Kidney (tissue), 14 donors: ENCODE data around the gene TSC22D3. TPM values are rescaled to one million over a fixed set of nuclear protein-coding genes. Genes with fewer than 3 reads are reported as not detected.

Source experiments
- DNase-seq, 5 donors: peaks; one replicate each; pipeline ENCODE4 v3.0.0-alpha.2; 2013 to 2020
- FAIRE-seq: peaks from 2 replicates; lab custom pipeline; 2012; peaks lifted over from hg19 to GRCh38; lab: Jason Lieb, UNC
- H3K27ac ChIP-seq, 2 donors: one replicate each; pipeline ENCODE4 v1.7.0; 2013; ENCODE audit warnings: low read depth in 2 of 2, low read length in 2 of 2, inconsistent platforms in 1 of 2
- H3K27me3 ChIP-seq: one replicate; pipeline ENCODE4 v1.7.1; 2013; ENCODE audit warnings: low read length, inconsistent platforms; ENCODE audit not compliant: control insufficient read depth, insufficient read depth
- H3K36me3 ChIP-seq, 3 donors: one replicate each; pipeline versions ENCODE4 v1.7.0 to v1.7.1; 2013; ENCODE audit warnings: low read length in 3 of 3, control low read depth in 1 of 3, inconsistent platforms in 1 of 3; ENCODE audit not compliant: insufficient read depth in 3 of 3, control insufficient read depth in 2 of 3
- H3K4me1 ChIP-seq, 3 donors: one replicate each; pipeline versions ENCODE4 v1.7.0 to v1.7.1; 2013; ENCODE audit warnings: low read length in 3 of 3, inconsistent platforms in 1 of 3, low read depth in 1 of 3; ENCODE audit not compliant: control insufficient read depth in 2 of 3, insufficient read depth in 2 of 3
- H3K4me3 ChIP-seq, 3 donors: one replicate each; pipeline versions ENCODE4 v1.7.0 to v1.8.1; 2013; ENCODE audit warnings: low read length in 3 of 3, control low read depth in 1 of 3, inconsistent platforms in 1 of 3
- H3K9ac ChIP-seq, 3 donors: one replicate each; pipeline versions ENCODE4 v1.7.0 to v1.7.1; 2013; ENCODE audit warnings: low read length in 3 of 3, control low read depth in 1 of 3, inconsistent platforms in 1 of 3
- H3K9me3 ChIP-seq, 3 donors: one replicate each; pipeline versions ENCODE4 v1.7.0 to v1.7.1; 2013; ENCODE audit warnings: low read length in 3 of 3, control low read depth in 1 of 3, inconsistent platforms in 1 of 3; ENCODE audit not compliant: control insufficient read depth in 2 of 3, insufficient read depth in 1 of 3
- CTCF ChIP-seq: IDR thresholded peaks from 3 replicates; pipeline ENCODE4 v1.5.1; 2012; ENCODE audit warnings: mild to moderate bottlenecking, moderate library complexity, borderline replicate concordance; ENCODE audit not compliant: insufficient read depth; ENCODE audit errors: extremely low read depth
- intact Hi-C: fragments of 100-400 bp; cut with DNase I; formaldehyde crosslinking; loops from one replicate; pipeline ENCODE4 v1.11.1; 2022
- polyA plus RNA-seq: library from polyadenylated mRNA; stranded (reverse); fragments of 350-450 nt; fragmentation: Illumina TruSeq; extraction: RNeasy Lipid Tissue Mini Kit (QIAGEN cat#74804); gene quantifications from one replicate; pipeline ENCODE4 v1.2.3, GENCODE V29; 2014; ENCODE audit warnings: low read depth, low replicate concordance; ENCODE audit not compliant: insufficient read depth
- total RNA-seq: library from RNA; stranded (reverse); fragmentation: NEBNext Ultra II Directional; extraction: Animal tissue kit (Norgen Biotek cat#: 25700); gene quantifications from one replicate; pipeline ENCODE4 v1.2.1, GENCODE V29; 2021
- donor health status: control.
- donor health status: control.
- donor health status: control.
- donor health status: control.
- donor health status: control.
- donor health status: DM: yes; HTN: yes; CAD: no.
- donor health status: Normal renal cell carcinoma (clear cell type).

TSC22D3 gene
- total and polyA plus RNA-seq, 2 donors from 2014 or later = 160 to 320 TPM

GRCh38 chrX:107760304-107761077 lies 15.1 kb downstream of the TSC22D3 start:
- DNase-seq = no peak
- H3K27me3 ChIP-seq = peaks cover 3% of the 10 kb centered on the region
- no peak overlapping the region for H3K9ac ChIP-seq
- TF ChIP-seq CTCF = no peak
- H3K4me1 ChIP-seq = no peaks in the 10 kb centered on the region
- no peak overlapping the region for H3K4me3 ChIP-seq
- no peaks in the 10 kb centered on the region for H3K9me3 ChIP-seq
- H3K36me3 ChIP-seq = no peaks in the 10 kb centered on the region
- no peak overlapping the region for H3K27ac ChIP-seq
- FAIRE-seq = no peak
- intact Hi-C loops = no loop called here

- Histone ChIP-seq H3K27ac (no peak overlapping the region), H3K9me3 (no peaks in the 10 kb centered on the region), H3K27me3 (no peaks in the 10 kb centered on the region), H3K9ac (no peak overlapping the region), H3K36me3 (no peaks in the 10 kb centered on the region), H3K4me3 (no peak overlapping the region), H3K4me1 (no peaks in the 10 kb centered on the region)
- DNase-seq = no peak
- TF ChIP-seq CTCF = no peak
- intact Hi-C loops = no loop called here
- no peak for FAIRE-seq
Observed at GRCh38 chrX:107758231-107758766, 17.3 kb downstream of the TSC22D3 start.

- H3K9me3 ChIP-seq = no peaks in the 10 kb centered on the region
- TF ChIP-seq CTCF = no peak
- H3K27me3 ChIP-seq = no peaks in the 10 kb centered on the region
- H3K4me1 ChIP-seq = no peaks in the 10 kb centered on the region
- no peak overlapping the region for H3K9ac ChIP-seq
- no peaks in the 10 kb centered on the region for H3K36me3 ChIP-seq
- FAIRE-seq (no peak), DNase-seq (no peak)
- intact Hi-C loops = no loop called here
- no peak overlapping the region for H3K4me3 ChIP-seq
- H3K27ac ChIP-seq = no peak overlapping the region
Observed at GRCh38 chrX:107755721-107756120, 19.9 kb downstream of the TSC22D3 start.
